Measurements from ENCODE around the gene DCUN1D4.

Gene DCUN1D4

GRCh38 chr4:51925307-51925706 is 82.4 kb downstream of the DCUN1D4 start:
- TF ChIP-seq TCF4 (CRISPR knock-in tag; IDR thresholded peaks at IDR 0.05; ENCODE audit: borderline replicate concordance) = no peak
- no peak for ATAC-seq

DNA sequence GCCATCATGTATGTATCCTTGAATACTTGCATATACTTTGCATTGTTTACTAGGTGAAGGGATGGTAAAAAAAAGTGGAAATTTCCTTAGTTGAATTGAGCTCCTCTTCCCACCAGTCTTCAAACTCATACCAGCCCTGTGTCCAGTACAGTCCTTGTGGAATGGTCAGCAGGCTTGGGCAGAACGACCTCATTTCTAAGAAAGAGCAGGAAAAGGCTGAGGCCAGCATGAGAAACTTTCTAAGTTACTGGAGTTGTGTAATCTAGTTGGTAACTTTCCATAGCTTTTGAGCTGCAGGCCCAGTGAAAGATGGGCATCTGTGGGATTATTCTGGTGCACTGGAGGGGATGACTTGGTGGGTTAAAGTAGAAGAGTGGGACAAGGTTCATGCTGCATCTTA is 87.6 kb downstream of the DCUN1D4 start:
- no peak for ATAC-seq
- no peak for TF ChIP-seq ZFP30 (CRISPR knock-in tag; IDR thresholded peaks at IDR 0.05)
- TF ChIP-seq BACH2 (CRISPR knock-in tag; IDR thresholded peaks at IDR 0.05; ENCODE audit: borderline replicate concordance) = no peak
- TF ChIP-seq POU6F1 (CRISPR knock-in tag; IDR thresholded peaks at IDR 0.05; ENCODE audit: borderline replicate concordance, low read depth) = no peak
- TF ChIP-seq TCF4 (CRISPR knock-in tag; IDR thresholded peaks at IDR 0.05; ENCODE audit: borderline replicate concordance) = no peak
- no peak for TF ChIP-seq ZNF565 (CRISPR knock-in tag; conservative IDR thresholded peaks at IDR 0.05; ENCODE audit: low read depth)
- TF ChIP-seq PPARA (CRISPR knock-in tag; IDR thresholded peaks at IDR 0.05; ENCODE audit: borderline replicate concordance) = no peak
- TF ChIP-seq CSDC2 (CRISPR knock-in tag; IDR thresholded peaks at IDR 0.05) = no peak
- TF ChIP-seq GLIS3 (CRISPR knock-in tag; IDR thresholded peaks at IDR 0.05) = no peak
- TF ChIP-seq ISL1 (CRISPR knock-in tag; IDR thresholded peaks at IDR 0.05) = no peak
- no peak for TF ChIP-seq TOX (CRISPR knock-in tag; IDR thresholded peaks at IDR 0.05; ENCODE audit: borderline replicate concordance)
- no peak for TF ChIP-seq ZNF70 (CRISPR knock-in tag; IDR thresholded peaks at IDR 0.05)
- TF ChIP-seq ARNTL (CRISPR knock-in tag; IDR thresholded peaks at IDR 0.05; ENCODE audit: borderline replicate concordance, low read depth) = no peak
- no peak for TF ChIP-seq ZFP3 (CRISPR knock-in tag; IDR thresholded peaks at IDR 0.05)
- TF ChIP-seq, protein P1, sequence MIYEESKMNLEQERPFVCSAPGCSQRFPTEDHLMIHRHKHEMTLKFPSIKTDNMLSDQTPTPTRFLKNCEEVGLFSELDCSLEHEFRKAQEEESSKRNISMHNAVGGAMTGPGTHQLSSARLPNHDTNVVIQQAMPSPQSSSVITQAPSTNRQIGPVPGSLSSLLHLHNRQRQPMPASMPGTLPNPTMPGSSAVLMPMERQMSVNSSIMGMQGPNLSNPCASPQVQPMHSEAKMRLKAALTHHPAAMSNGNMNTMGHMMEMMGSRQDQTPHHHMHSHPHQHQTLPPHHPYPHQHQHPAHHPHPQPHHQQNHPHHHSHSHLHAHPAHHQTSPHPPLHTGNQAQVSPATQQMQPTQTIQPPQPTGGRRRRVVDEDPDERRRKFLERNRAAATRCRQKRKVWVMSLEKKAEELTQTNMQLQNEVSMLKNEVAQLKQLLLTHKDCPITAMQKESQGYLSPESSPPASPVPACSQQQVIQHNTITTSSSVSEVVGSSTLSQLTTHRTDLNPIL (CRISPR knock-in tag; IDR thresholded peaks at IDR 0.05; ENCODE audit: low read depth) = no peak
- TF ChIP-seq RARB (CRISPR knock-in tag; IDR thresholded peaks at IDR 0.05) = no peak
- TF ChIP-seq, protein P2, sequence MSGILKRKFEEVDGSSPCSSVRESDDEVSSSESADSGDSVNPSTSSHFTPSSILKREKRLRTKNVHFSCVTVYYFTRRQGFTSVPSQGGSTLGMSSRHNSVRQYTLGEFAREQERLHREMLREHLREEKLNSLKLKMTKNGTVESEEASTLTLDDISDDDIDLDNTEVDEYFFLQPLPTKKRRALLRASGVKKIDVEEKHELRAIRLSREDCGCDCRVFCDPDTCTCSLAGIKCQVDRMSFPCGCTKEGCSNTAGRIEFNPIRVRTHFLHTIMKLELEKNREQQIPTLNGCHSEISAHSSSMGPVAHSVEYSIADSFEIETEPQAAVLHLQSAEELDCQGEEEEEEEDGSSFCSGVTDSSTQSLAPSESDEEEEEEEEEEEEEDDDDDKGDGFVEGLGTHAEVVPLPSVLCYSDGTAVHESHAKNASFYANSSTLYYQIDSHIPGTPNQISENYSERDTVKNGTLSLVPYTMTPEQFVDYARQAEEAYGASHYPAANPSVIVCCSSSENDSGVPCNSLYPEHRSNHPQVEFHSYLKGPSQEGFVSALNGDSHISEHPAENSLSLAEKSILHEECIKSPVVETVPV (CRISPR knock-in tag; IDR thresholded peaks at IDR 0.05) = no peak
- no peak for TF ChIP-seq ZC3H10 (CRISPR knock-in tag; IDR thresholded peaks at IDR 0.05)
- TF ChIP-seq, protein P3, sequence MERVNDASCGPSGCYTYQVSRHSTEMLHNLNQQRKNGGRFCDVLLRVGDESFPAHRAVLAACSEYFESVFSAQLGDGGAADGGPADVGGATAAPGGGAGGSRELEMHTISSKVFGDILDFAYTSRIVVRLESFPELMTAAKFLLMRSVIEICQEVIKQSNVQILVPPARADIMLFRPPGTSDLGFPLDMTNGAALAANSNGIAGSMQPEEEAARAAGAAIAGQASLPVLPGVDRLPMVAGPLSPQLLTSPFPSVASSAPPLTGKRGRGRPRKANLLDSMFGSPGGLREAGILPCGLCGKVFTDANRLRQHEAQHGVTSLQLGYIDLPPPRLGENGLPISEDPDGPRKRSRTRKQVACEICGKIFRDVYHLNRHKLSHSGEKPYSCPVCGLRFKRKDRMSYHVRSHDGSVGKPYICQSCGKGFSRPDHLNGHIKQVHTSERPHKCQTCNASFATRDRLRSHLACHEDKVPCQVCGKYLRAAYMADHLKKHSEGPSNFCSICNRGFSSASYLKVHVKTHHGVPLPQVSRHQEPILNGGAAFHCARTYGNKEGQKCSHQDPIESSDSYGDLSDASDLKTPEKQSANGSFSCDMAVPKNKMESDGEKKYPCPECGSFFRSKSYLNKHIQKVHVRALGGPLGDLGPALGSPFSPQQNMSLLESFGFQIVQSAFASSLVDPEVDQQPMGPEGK (CRISPR knock-in tag; IDR thresholded peaks at IDR 0.05; ENCODE audit: borderline replicate concordance) = no peak
- TF ChIP-seq ESRRG (CRISPR knock-in tag; IDR thresholded peaks at IDR 0.05) = no peak

GRCh38 chr4:51931461-51931860 is 88.5 kb downstream of the DCUN1D4 start:
- ATAC-seq = no peak
- TF ChIP-seq TCF4 (CRISPR knock-in tag; IDR thresholded peaks at IDR 0.05; ENCODE audit: borderline replicate concordance) (no peak), ZNF8 (CRISPR knock-in tag; IDR thresholded peaks at IDR 0.05) (no peak), ZNF565 (CRISPR knock-in tag; conservative IDR thresholded peaks at IDR 0.05; ENCODE audit: low read depth) (no peak), RARB (CRISPR knock-in tag; IDR thresholded peaks at IDR 0.05) (no peak)
- TF ChIP-seq, protein P1 (CRISPR knock-in tag; IDR thresholded peaks at IDR 0.05; ENCODE audit: low read depth) = no peak

- TF ChIP-seq ZNF70 (CRISPR knock-in tag; IDR thresholded peaks at IDR 0.05) = no peak
- no peak for TF ChIP-seq CSDC2 (CRISPR knock-in tag; IDR thresholded peaks at IDR 0.05)
- no peak for TF ChIP-seq TOX (CRISPR knock-in tag; IDR thresholded peaks at IDR 0.05; ENCODE audit: borderline replicate concordance)
- TF ChIP-seq, protein P2 (CRISPR knock-in tag; IDR thresholded peaks at IDR 0.05) = no peak
- no peak for TF ChIP-seq ZC3H10 (CRISPR knock-in tag; IDR thresholded peaks at IDR 0.05)
- TF ChIP-seq, protein P3 (CRISPR knock-in tag; IDR thresholded peaks at IDR 0.05; ENCODE audit: borderline replicate concordance) = no peak
- TF ChIP-seq ZNF565 (CRISPR knock-in tag; conservative IDR thresholded peaks at IDR 0.05; ENCODE audit: low read depth) = no peak
- TF ChIP-seq ZFP3 (CRISPR knock-in tag; IDR thresholded peaks at IDR 0.05) = no peak
- no peak for TF ChIP-seq TCF4 (CRISPR knock-in tag; IDR thresholded peaks at IDR 0.05; ENCODE audit: borderline replicate concordance)
- TF ChIP-seq BACH2 (CRISPR knock-in tag; IDR thresholded peaks at IDR 0.05; ENCODE audit: borderline replicate concordance) = no peak
- ATAC-seq = no peak
Observed at GRCh38 chr4:51932261-51932660, 89.3 kb downstream of the DCUN1D4 start.
